ENCODE data around the gene COBL.

- TF ChIP-seq CTCF (IDR thresholded peaks at IDR 0.05) (no peak), POLR2A (IDR thresholded peaks at IDR 0.05) (no peak)
These were observed 294.6 kb downstream of the COBL start for GRCh38 chr7:51021906-51022570.
